HG03135 (cell line): ENCODE results near the gene METTL2B.

Experiments
- ATAC-seq: cut with Tn5 transposase; IDR thresholded peaks from one replicate; pipeline ENCODE4 v1.9.1; 2021; ENCODE audit warnings: mild to moderate bottlenecking, moderate library complexity; ENCODE audit not compliant: unreplicated experiment

METTL2B gene

GRCh38 chr7:128476402-128477335 is at the start of gene METTL2B:
METTL2B (plus strand) TSS chr7:128476748; CDS start chr7:128476766, 18 bp downstream.
- ATAC-seq = peak; percentile 93

GRCh38 chr7:128427289-128427891 is 49.2 kb upstream of the METTL2B start:
- ATAC-seq = no peak

DNA sequence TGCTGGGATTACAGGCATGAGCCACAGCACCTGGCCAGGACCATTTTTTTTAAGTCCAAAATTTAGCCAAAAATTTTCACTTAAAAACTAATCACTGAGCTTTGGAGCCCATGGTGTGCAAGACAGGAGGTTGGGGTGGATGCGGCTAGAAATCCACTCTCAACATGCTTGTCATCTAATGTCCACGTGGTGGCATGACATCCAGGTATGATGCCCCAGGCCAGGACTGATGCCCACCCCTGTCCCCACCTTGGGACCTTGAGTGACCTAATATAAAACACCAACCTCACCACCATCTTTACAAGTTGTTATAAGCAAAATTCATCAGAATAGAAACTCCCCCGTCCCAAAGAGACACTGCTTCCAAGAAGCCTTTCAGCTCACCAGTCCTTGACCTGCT is 46.3 kb upstream of the METTL2B start:
- no peak for ATAC-seq

- no peak for ATAC-seq
These were observed 45.3 kb upstream of the METTL2B start for GRCh38 chr7:128431221-128431620.

GRCh38 chr7:128431754-128432153 is 44.8 kb upstream of the METTL2B start:
- no peak for ATAC-seq

DNA sequence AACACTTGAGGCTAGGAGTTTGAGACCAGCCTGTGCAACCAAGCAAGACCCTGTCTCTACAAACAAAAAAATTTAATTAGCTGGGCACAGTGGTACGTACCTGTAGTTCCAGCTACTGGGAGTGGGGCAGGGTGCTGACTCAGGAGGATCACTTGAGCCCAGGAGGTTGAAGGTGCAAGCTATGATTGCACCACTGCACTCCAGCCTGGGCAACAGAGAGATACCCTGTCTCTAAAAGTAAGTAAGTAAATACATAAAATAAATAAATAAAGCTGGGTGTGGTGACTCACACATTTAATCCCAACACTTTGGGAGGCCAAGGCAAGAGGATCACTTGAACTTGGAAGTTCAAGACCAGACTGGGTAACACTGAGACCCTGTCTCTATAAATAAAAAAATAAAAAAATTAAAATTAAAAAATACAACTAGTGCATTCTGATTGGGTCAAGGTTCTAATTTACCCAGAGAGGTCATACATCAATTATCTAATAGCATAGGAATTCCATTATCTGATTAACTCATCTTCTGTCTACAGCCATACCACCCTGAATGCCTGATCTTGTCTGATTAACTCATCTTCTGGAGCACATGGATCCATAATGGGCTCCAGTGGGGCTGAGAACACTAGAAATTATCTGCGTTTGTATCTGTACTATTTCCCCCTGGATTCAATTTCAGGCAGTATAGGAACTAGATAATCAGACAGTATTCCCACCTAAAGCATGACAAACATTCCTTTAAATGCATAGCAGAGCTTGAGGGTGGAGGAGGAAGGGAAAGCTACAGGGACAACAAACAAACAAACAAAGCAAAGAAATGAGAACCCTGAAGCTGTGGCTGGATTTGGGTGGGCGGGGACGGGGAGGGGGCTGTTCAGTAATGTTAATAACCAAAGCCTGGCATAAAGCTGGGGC is 41.9 kb upstream of the METTL2B start:
- ATAC-seq = no peak

DNA sequence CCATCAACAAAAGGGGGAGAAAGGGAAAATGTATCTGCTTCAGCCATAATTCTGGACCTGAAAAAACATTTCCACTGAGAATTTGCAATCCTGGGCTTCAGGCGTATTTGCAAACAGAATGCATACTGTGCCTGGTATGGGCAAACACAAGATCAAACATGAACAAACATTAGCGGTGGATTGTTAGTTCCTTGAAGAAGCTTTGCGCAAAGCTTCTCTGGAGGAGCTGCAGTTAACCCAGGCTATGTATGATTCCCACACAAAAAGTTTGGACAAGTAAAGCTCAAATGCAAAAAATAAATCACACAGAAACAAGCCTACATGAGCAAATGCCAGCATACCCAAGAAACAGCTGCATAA is 41.2 kb upstream of the METTL2B start:
- no peak for ATAC-seq

- ATAC-seq = no peak
These were observed 38.9 kb upstream of the METTL2B start for GRCh38 chr7:128437426-128438332.

DNA sequence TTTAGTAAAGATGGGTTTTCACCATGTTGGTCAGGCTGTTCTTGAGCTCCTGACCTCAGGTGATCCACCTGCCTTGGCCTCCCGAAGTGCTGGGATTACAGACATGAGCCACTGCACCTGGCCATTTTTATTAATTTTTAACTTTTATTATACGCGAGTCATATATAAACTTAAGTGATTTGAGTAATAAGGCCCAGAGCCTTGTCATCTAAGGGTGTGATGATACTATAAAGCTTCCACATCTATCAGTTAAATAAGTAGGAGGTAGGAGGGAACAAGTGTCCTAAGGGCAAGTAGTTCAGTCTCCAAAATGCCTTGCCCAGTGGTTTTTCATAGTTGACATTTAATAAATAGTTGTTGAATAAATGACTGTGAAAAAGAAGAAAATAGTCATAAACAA is 34.2 kb upstream of the METTL2B start:
- ATAC-seq = no peak

GRCh38 chr7:128443831-128444600 is 32.5 kb upstream of the METTL2B start:
- no peak for ATAC-seq

- no peak for ATAC-seq
These were observed 30.2 kb upstream of the METTL2B start for GRCh38 chr7:128446306-128446705.

GRCh38 chr7:128447941-128448564 is 28.5 kb upstream of the METTL2B start:
- no peak for ATAC-seq

GRCh38 chr7:128448751-128449302 is 27.7 kb upstream of the METTL2B start:
- no peak for ATAC-seq

DNA sequence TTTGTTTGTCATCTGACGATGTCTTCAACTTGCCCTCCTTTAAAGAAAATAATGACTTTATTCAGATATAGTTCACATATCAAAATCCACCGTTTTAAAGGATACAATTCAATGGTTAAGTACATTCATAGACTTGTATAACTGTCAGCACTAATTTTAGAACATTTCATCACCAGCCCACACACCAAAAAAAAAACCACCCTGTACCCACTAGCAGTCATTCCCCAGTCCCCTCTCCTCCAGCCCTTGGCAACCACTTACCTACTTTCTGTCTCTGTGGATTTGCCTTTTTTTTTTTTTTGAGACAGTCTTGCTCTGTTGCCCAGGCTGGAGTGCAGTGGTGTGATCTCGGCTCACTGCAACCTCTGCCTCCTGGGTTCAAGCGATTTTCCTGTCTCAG is 26.1 kb upstream of the METTL2B start:
- ATAC-seq = no peak

DNA sequence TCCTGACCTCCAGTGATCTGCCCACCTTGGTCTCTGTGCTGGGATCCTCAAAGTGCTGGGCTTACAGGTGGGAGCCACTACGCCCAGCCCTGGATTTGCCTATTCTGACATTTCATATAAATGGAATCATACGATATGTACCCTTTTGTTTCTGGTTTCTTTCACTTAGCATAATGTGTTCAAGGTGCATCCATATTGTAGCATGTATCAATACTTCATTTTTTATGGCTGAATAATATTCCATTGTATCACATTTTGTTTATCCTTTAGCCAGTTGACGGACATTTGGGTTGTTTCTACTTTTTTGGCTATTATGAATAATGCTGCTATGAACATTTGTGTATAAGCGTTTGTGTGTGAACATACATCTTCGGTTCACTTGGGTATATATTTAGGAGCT is 25.6 kb upstream of the METTL2B start:
- no peak for ATAC-seq

DNA sequence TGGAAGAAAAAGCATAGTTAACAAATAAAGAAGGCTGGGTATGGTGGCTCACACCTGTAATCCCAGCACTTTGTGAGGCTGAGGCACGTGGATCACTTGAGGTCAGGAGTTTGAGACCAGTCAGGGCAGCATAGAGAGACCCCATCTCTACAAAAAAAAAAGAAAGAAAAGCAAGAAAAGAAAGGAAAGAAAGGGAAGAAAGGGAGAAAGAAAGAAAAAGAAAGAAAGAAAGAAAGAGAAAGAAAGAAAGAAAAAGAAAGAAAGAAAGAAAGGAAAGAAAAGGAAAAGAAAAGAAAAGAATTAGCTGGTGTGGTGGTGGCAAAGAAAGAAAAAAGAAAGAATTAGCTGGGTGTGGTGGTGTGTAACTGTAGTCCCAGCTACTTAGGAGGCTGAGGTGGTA is 24.0 kb upstream of the METTL2B start:
- no peak for ATAC-seq

DNA sequence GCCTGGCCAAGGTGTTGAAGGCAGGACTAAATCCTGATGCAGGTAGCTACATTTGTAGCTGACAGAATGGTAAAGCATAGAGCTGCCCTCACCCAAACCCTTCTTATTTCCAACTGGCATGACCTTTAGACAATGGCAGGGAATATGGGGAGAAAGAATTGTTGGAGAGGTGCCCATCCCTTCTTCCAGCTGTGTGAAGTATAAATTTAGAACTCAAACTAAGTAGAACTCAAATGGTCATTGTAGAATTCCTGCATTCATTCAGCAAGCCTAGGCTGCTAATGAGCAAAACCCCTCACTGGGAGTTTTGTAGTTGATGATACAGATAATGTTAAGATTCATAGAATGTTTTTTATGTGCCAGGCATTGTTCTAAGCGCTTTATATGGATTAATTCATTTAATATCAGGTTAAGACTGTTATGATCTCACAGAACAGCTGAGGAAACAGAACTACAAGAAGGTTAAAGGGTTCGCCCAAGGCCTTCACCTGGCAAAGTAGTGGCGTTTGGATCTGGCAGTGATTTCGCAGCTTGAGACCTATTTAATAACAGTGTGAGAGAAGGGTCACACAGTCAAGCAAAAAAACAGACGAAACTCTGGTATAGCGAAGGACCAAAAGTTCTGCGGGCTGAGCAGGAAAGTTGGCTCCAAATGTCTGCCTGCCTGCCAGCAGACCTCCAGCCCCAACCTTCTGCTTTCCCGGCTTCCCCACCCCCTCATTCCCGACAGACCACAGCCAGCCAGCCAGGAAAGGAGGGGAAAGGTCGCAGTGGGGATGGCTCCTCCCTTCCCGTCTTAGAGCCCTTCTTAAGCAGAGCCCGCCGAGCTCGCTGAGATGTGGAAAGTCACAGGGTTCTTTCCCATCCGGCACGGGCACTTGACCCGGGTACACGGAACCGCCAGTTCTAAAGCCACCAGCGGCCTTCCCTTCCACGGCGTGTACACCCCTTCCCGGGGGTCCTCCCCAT is 22.4 kb upstream of the METTL2B start:
- no peak for ATAC-seq
